Fibroblast of skin of left quadriceps (primary cell): ENCODE measurements around the gene SLC25A21.
"Not testable (repeated sequence)": the region's sequence is repeated elsewhere in the genome, so short reads cannot be mapped to it uniquely, and the experiment has no call there.

Source experiments
- DNase-seq, 2 experiments: peaks; one replicate each; pipeline ENCODE4 v3.0.0-alpha.2; 2013; ENCODE audit warnings: low read depth in 2 of 2

SLC25A21 gene

DNA sequence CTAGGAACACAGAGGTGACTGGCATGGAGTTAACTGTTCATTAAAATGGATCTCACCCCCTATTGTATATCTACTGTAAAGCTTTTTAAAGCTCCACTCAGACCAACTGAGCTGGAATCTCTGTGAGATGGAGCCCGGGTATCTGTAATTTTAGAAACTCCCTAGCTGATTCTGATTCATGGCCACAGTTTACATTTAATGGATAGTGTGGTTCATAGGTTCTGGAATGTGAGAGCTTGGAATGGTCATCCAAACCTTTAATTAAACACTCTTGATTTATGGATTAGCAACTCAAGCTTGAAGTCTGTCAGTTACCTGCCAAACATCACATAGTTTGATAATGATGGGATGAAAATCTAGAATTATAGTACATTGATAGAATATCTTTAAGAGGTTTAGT, 183.8 kb downstream of the SLC25A21 start:
- no peak for DNase-seq

- DNase-seq: no peak
Observed at GRCh38 chr14:36986407-36986806, 186.0 kb downstream of the SLC25A21 start.

GRCh38 chr14:36981832-36982529, 190.4 kb downstream of the SLC25A21 start:
- DNase-seq: peak; percentile 34 to 47

GRCh38 chr14:36980413-36980812, 192.0 kb downstream of the SLC25A21 start:
- not testable (repeated sequence) for DNase-seq

DNA sequence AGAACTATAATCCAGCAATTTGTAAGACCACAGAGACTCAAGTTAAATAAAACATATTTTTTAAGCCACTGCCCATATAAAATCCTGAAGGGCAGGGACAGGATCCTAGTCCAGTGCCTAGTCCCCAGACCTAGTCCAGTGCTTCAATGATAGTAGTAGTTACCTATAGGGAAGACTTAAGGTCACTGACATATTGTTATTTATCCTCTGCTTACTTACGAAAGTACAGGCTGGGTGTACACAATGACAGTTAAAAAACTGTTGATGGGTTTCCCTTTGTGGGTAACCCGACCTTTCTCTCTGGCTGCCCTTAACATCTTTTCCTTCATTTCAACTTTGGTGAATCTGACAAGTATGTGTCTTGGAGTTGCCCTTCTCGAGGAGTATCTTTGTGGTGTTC, 192.5 kb downstream of the SLC25A21 start:
- DNase-seq: no peak

DNA sequence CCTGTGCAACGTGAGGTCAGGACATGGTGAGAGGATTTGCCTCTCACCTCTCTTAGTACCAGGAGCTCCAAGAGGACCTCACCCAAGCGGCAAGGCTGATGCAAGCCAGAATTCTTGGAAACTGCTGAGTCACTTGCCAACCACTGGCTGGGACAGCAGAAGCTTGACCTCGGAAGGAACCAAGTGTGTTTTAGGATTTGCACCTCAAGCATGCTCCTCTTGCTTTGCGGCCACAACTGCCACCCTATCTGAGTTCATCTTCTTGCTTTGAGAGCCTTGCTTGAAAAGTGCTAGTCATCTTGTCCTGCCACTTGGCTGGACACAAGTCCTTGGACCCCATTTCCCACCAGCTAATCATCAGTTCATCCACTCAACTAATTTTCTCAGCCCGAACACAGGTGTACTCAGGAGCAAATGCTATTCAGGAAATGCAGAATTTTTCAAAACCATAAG, 195.8 kb downstream of the SLC25A21 start:
- no peak for DNase-seq

DNA sequence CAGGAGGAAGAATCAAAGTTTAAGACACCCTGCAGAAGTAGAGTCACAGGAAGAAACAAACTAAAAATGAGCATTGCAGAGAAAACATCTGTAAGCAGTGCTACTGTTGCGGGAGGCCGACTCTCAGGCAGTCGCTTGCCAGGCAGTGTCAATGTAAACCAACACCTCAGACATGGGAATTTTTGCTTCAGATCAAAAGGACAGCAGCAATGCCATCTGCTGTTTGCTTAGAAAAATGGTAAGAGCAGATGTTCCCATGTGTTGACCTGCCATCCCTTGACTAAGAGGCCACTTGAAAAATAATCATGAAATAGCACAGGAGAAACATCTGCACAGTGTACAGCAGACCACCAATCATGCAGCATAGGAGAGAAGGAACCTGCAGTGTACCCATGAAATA, 196.6 kb downstream of the SLC25A21 start:
- DNase-seq: no peak

DNA sequence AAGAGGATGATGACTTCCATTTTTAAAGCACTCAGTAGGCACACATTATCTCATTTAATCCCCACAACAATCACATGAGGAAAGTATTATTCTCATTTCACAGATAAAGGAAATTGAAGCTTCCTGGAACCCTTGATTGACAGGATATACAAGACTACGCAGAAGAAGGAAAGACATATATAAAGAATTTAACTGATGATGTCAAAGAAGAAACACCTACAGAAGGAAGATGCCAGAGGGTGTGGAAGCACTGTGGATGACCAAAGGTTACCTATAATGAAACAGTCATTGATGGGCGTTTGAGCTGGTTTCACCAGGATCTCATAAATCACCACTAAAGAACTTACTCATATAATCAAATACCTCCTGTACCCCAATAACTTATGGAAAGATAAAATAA, 197.4 kb downstream of the SLC25A21 start:
- DNase-seq: no peak

DNA sequence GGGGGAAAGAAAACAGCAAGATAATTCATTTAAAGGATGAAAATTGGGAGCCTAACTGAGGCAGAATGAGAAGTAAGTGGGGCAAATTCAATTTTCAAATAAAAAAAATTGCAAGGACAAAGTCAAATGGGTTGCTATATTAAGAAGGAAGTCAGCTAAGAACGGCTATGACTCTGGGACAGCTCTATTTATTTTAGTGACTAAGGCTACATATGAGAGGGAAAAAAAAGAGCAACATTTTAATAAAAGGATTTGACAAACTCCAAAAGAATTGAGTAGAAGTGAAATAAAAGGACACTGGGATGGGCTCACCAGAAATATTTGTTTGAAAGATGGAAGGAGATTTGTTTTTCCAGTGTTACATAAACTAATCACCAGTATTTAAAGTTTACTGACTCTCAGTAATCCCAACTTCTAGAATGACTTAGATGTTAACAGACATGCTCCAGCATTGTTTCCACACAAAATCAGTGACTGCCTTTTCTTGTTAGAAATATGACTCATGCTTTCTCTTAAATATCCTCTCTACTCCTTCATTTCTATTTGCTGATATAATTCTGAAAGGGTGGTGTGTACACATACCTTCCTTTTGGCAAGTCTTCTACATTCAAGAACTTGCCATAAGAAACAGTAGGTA, 198.5 kb downstream of the SLC25A21 start:
- DNase-seq: peak; percentile 7

DNA sequence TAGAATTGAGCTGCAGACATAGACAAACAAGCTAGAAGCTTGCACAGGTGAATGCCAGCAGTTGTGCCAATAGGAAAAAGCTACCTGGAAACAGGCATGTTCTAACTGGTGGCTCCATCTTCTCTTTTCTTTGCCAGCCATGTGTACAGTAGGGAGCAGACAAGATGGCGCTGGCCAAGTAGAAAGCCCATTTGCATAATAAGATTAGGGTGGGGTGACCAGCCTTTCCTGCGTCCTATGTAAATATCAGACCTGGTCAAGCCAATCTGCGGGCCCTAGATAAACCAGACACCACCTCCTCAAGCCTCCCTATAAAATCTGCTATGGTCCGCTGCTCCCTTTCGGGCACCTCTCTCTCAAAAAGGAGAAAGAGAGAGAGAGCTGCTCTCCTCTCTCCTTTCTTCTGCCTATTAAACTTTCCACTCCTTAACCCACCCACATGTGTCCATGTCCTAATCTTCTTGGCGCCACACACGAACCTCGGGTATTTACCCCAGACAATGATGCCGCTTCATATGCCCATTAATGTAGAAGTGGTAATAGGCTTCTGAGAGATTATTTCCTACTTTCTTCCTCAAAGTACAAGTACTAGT, 201.0 kb downstream of the SLC25A21 start:
- no peak for DNase-seq

DNA sequence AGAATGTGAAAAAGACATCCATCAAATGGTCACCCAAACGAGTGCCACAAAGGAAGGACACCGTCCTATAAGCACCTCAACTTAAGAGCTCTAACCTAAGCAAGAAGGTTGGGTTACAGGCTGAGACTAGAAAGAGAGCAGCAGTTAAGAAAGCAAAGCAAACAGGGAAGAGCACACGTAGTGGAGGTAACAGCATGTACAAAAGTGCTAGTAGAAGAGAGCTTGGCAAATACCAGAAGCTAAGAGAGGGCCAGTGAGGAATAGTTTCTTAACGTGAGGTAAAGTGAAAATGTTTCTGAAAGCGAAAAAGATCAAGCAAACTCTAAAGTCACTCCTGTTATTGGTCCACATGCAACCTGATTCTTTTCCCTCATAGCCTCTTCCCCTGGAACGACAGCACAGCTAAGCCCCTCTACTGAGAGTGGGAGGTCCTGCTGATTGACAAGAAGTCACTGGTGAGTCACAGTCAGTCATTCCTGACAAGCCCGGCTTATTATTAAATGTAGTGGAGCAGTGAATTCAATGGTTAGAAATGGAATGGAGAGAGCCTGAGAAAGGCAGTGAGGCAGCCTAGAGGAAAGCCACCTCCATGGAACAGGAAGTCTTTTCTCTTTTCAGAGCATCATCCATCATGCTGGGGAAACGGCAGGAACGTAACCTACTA, 204.4 kb downstream of the SLC25A21 start:
- no peak for DNase-seq

- no peak for DNase-seq
Observed at GRCh38 chr14:36955967-36956366, 216.4 kb downstream of the SLC25A21 start.

DNA sequence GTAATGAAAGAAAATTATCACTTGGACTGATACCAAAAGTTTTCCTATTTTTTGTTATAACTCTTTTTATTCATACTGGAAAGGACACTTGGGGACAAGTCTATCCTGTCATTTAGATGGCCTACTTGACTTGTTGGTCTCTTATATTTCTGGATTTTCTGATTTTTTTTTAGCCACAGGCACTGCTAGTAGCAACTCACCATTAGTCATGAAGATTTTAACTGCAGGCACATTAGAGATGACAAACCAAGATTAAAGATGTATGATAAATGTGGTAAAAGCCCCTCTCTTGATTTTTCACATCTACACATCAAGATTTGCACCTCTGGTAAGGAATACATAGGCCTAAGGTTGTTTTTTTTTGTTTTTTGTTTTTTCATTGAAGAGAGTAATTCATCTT, 217.0 kb downstream of the SLC25A21 start:
- DNase-seq: no peak

GRCh38 chr14:36952689-36953088, 219.7 kb downstream of the SLC25A21 start:
- DNase-seq: peak in 1 of 2 experiments; percentile 26

GRCh38 chr14:36951380-36951911, 221.0 kb downstream of the SLC25A21 start:
- DNase-seq: no peak

DNA sequence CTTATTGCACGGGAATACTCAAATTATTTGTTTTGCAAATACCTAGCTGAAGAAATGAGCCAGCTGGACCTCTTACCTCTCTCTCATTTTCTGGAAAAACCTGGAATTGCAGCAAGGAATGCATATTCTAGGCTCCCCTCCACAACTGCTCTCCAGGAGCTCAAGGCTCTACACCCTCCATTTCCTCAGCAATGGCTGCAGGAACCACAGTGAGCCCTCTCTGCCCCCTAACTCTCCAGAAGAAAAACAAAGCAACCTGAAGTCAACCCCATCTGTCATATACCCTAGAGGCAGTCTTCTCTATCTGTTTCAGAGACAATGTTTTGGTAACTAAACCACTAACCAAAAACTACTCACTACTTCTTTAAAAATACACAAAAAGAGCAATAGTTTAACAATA, 221.6 kb downstream of the SLC25A21 start:
- DNase-seq: no peak

GRCh38 chr14:36949371-36949770, 223.0 kb downstream of the SLC25A21 start:
- no peak for DNase-seq

DNA sequence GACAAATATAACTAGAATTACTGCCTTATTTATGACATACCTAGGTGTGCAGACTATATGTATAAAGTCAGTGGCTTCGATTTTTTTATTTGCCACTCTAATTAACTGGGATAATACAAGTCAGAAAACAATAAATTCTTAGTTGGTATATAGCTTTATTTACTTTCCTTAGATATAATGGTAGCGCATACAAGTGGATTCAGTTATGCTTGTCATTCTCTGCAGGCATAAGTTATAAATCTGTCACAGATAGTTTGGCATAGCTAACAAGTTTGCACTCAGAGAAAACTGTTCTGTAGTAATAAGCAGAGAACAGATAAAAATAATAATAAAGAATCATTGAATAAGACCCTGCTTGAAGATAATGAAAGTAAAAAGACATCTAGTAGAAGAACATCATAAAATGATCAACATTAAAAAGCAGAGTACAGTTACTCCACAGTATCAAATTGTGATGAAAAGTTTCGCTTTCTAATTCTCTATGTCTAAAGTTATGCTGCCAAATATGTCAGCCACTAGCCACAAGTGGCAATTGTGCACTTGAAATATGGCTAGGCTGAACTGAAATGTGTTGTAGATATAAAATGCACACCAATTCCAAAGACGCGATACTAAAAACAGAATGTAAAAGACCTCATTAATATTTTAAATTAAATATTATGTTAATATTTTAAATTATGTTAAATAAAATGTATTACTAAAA, 224.1 kb downstream of the SLC25A21 start:
- no peak for DNase-seq

- DNase-seq: no peak
Observed at GRCh38 chr14:36947362-36947761, 225.0 kb downstream of the SLC25A21 start.

DNA sequence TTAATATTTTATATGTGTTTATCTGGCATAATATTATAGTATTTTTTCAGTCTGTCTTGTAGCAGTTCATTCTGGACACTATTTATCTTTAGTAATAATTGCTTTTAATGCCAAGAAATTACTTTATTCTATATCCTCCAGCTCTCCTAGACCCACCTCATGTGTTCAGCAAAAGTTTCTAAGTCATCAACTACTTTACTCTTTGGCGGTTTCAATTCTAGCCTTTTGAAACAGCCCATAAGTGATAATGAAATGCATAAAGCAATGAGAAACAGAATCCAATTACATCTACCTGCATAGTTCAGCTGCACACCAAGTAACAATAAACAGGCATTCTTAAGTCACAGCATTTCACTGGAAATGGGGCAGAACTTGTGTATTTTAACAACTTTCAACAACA, 225.5 kb downstream of the SLC25A21 start:
- no peak for DNase-seq

- no peak for DNase-seq
Observed at GRCh38 chr14:36944307-36945010, 227.9 kb downstream of the SLC25A21 start.
